22Rv1 (cell line): ENCODE data around the gene NRXN3.

ENCODE experiments used
- CTCF ChIP-seq: fragments of 450-650 bp; IDR thresholded peaks from 2 replicates; pipeline ENCODE4 v1.5.1; 2017; ENCODE audit warnings: mild to moderate bottlenecking
- ZFX ChIP-seq: fragments of 450-650 bp; IDR thresholded peaks from 2 replicates; pipeline ENCODE4 v1.6.1; 2017; ENCODE audit warnings: antibody characterized with exemption, borderline replicate concordance

GRCh38 chr14:79690960-79691359 is 1520.8 kb downstream of the NRXN3 start:
- TF ChIP-seq CTCF (no peak), ZFX (no peak)
